HepG2 (cell line): ENCODE data around the gene MAP1B. TPM values are rescaled to one million over a fixed set of nuclear protein-coding genes. Genes with fewer than 3 reads are reported as not detected.

Source experiments
- ATAC-seq: fragments of 200-7000 bp; cut with Tn5 transposase; 3 replicates; pipeline ENCODE4 v1.9.1; 2020; ENCODE audit warnings: mild to moderate bottlenecking, moderate library complexity
- BruUV-seq: library from RNA; stranded (reverse); fragments of 400-500 nt; replicated peaks from 2 replicates; lab custom pipeline; 2021; lab: Mats Ljungman, UMichigan
- CTCF ChIA-PET: fragments of 300-600 bp; formaldehyde crosslinking; extraction: SDS; loops from one replicate; lab custom pipeline; 2021; ENCODE audit warnings: low total read pairs, inconsistent platforms, low intra/inter-chr PET ratio; lab: Yijun Ruan, JAX
- POLR2A ChIA-PET: fragments of 350-600 bp; sonication (Branson Sonifier 250); formaldehyde crosslinking; loops from one replicate; lab custom pipeline; 2020; ENCODE audit warnings: antibody characterized with exemption, inconsistent platforms; lab: Yijun Ruan, JAX
- DNase-seq: peaks from one replicate; pipeline ENCODE4 v3.0.0-alpha.2; 2015; ENCODE audit warnings: low spot score
- FAIRE-seq: peaks from 3 replicates; lab custom pipeline; 2011; peaks lifted over from hg19 to GRCh38; lab: Jason Lieb, UNC
- H2AFZ ChIP-seq: one replicate; pipeline ENCODE4 v1.6.1; 2011; ENCODE audit warnings: low read length, inconsistent platforms
- H3K27ac ChIP-seq: fragments of 300-600 bp; 3 replicates; pipeline ENCODE4 v1.8.0; 2011; ENCODE audit warnings: mixed run types, mild to moderate bottlenecking, mixed read lengths, low read length, inconsistent platforms; ENCODE audit not compliant: insufficient read depth; ENCODE audit errors: extremely low read length
- H3K27me3 ChIP-seq, 2 experiments: fragments of 200-600 bp in 1 of 2; 2 replicates in 1 of 2; 3 replicates in 1 of 2; pipeline versions ENCODE4 v1.6.0 to v1.8.0; 2011; ENCODE audit warnings: low read length in 2 of 2, mild to moderate bottlenecking in 2 of 2, moderate library complexity in 2 of 2, inconsistent platforms in 1 of 2; ENCODE audit not compliant: insufficient read depth in 2 of 2, control insufficient read depth in 1 of 2
- H3K36me3 ChIP-seq, 2 experiments: fragments of 200-600 bp in 1 of 2; replicated peaks in 1 of 2; 2 replicates in 1 of 2; 3 replicates in 1 of 2; pipeline versions ENCODE4 v1.5.1 to v1.8.0; 2011; ENCODE audit warnings: low read length in 2 of 2, inconsistent platforms in 1 of 2; ENCODE audit not compliant: insufficient read depth in 2 of 2, control insufficient read depth in 1 of 2
- H3K4me1 ChIP-seq: 2 replicates; pipeline ENCODE4 v1.5.1; 2012; ENCODE audit warnings: low read length, inconsistent platforms; ENCODE audit not compliant: insufficient read depth
- H3K4me2 ChIP-seq: 2 replicates; pipeline ENCODE4 v1.6.0; 2011; ENCODE audit warnings: low read depth, low read length, inconsistent platforms
- H3K4me3 ChIP-seq, 3 experiments: fragments of 200-600 bp in 1 of 3; sonication (generic), shearing (Covaris generic) in 1 of 3; replicated peaks in 1 of 3; 2 replicates each; pipeline ENCODE4 v1.5.1; 2011 to 2016; ENCODE audit warnings: low read length in 3 of 3, inconsistent platforms in 2 of 3, low read depth in 2 of 3, mild to moderate bottlenecking in 2 of 3, control low read depth in 1 of 3, mixed read lengths in 1 of 3; ENCODE audit not compliant: insufficient read depth in 1 of 3
- H3K79me2 ChIP-seq: one replicate; pipeline ENCODE4 v1.6.1; 2011; ENCODE audit warnings: low read length, inconsistent platforms; ENCODE audit not compliant: insufficient read depth
- H3K9ac ChIP-seq: 2 replicates; pipeline ENCODE4 v1.6.0; 2011; ENCODE audit warnings: mild to moderate bottlenecking, low read depth, low read length, inconsistent platforms; ENCODE audit not compliant: insufficient read depth
- H3K9me3 ChIP-seq: 2 replicates; pipeline ENCODE4 v1.5.1; 2012; ENCODE audit warnings: mild to moderate bottlenecking, low read length
- H4K20me1 ChIP-seq: 2 replicates; pipeline ENCODE4 v1.6.0; 2011; ENCODE audit warnings: inconsistent platforms, mild to moderate bottlenecking, low read length, moderate library complexity; ENCODE audit not compliant: insufficient read depth
- AKNA ChIP-seq: sonication (generic); formaldehyde crosslinking; IDR thresholded peaks from 2 replicates; pipeline ENCODE4 v1.4.0; 2020; ENCODE audit warnings: missing genetic modification reagents, borderline replicate concordance
- CERS6 ChIP-seq: sonication (generic); formaldehyde crosslinking; IDR thresholded peaks from 2 replicates; pipeline ENCODE4 v1.5.0; 2020; ENCODE audit warnings: missing genetic modification reagents
- GTF3A ChIP-seq: sonication (generic); formaldehyde crosslinking; conservative IDR thresholded peaks from 2 replicates; pipeline ENCODE4 v1.4.0; 2020; ENCODE audit warnings: mild to moderate bottlenecking, missing genetic modification reagents
- KAT7 ChIP-seq: IDR thresholded peaks from 2 replicates; pipeline ENCODE4 v1.6.1; 2018; ENCODE audit warnings: borderline replicate concordance, missing compliant biosample characterization
- NFIB ChIP-seq: sonication (generic); formaldehyde crosslinking; IDR thresholded peaks from 2 replicates; pipeline ENCODE4 v1.9.0; 2021; ENCODE audit warnings: missing genetic modification reagents, mild to moderate bottlenecking, borderline replicate concordance
- SRSF9 ChIP-seq: fragments of 200-400 bp; formaldehyde crosslinking; IDR thresholded peaks from 2 replicates; pipeline ENCODE4 v1.6.1; 2018; ENCODE audit warnings: borderline replicate concordance, mild to moderate bottlenecking, low read depth, low read length; ENCODE audit not compliant: insufficient read depth, poor library complexity, severe bottlenecking
- TBX3 ChIP-seq: fragments of 450-650 bp; IDR thresholded peaks from 2 replicates; pipeline ENCODE4 v1.6.1; 2017; ENCODE audit warnings: antibody characterized with exemption, mild to moderate bottlenecking, inconsistent platforms, borderline replicate concordance
- ZNF280B ChIP-seq: sonication (generic); formaldehyde crosslinking; IDR thresholded peaks from 2 replicates; pipeline ENCODE4 v1.5.0; 2020; ENCODE audit warnings: missing genetic modification reagents, mild to moderate bottlenecking, borderline replicate concordance
- ZNF331 ChIP-seq: sonication (generic); formaldehyde crosslinking; IDR thresholded peaks from 2 replicates; pipeline ENCODE4 v1.4.0; 2020; ENCODE audit warnings: missing genetic modification reagents
- ZNF33B ChIP-seq: sonication (generic); formaldehyde crosslinking; IDR thresholded peaks from 2 replicates; pipeline ENCODE4 v1.5.1; 2020; ENCODE audit warnings: mild to moderate bottlenecking, missing genetic modification reagents
- ZNF556 ChIP-seq: sonication (generic); formaldehyde crosslinking; IDR thresholded peaks from 2 replicates; pipeline ENCODE4 v1.4.0; 2020; ENCODE audit warnings: mild to moderate bottlenecking, missing genetic modification reagents, borderline replicate concordance
- ZNF597 ChIP-seq: sonication (generic); formaldehyde crosslinking; IDR thresholded peaks from 2 replicates; pipeline ENCODE4 v1.5.0; 2020; ENCODE audit warnings: missing genetic modification reagents
- WGBS: methylation state at CpG from one replicate; pipeline ENCODE4 v1.1.6; 2017; ENCODE audit warnings: low lambda C conversion rate; 5-methylcytosine and 5-hydroxymethylcytosine counted together
- in situ Hi-C: cut with HindIII; loops from 2 replicates; pipeline ENCODE4 v1.10.0; 2017; ENCODE audit warnings: low pct_unique_long_range_greater_than_20kb; ENCODE audit not compliant: extremely low pct_ligation_motif_present
- intact Hi-C: fragments of 100-400 bp; cut with micrococcal nuclease; formaldehyde crosslinking; loops from one replicate; pipeline ENCODE4 v1.10.0; 2022; ENCODE audit not compliant: unreplicated experiment
- polyA plus RNA-seq, 8 experiments: library from polyadenylated mRNA; depleted of rRNA in 3 of 8; stranded (reverse) in 7 of 8; unstranded in 1 of 8; fragments of >200 nt; fragmentation: Illumina TruSeq in 4 of 8; extraction: Trizol in 4 of 8; gene quantifications; 2 replicates each; pipeline versions ENCODE4 v1.2.1 to v1.2.3, GENCODE V29; 2011 to 2016; ENCODE audit warnings: low read depth in 4 of 8, missing spikeins in 1 of 8, mixed read lengths in 1 of 8; ENCODE audit not compliant: insufficient read depth in 1 of 8
- total RNA-seq, 5 experiments: library from RNA; depleted of rRNA; stranded (reverse); fragments of >200 nt; fragmentation: Illumina TruSeq; extraction: Trizol; gene quantifications; 2 replicates each; pipeline ENCODE4 v1.2.3, GENCODE V29; 2016; ENCODE audit warnings: low read depth in 1 of 5

MAP1B gene
- total and polyA plus RNA-seq, 2 of the 13 experiments (the other 11 are each of a cell fraction or from before 2014, with no cell fraction given), result 3.3 to 6.2 TPM

- Histone ChIP-seq H3K27ac (no peak overlapping the region), H3K27me3 (no peaks in the 10 kb centered on the region), H3K36me3 (0 out of 5 replicates have a peak, but pooled peaks cover 0 to 4% of the 10 kb centered on the region in 2 experiments), H3K4me1 (no peaks in the 10 kb centered on the region), H3K4me2 (no peak overlapping the region), H3K79me2 (no peaks in the 10 kb centered on the region), H4K20me1 (no peaks in the 10 kb centered on the region), H3K9ac (no peak overlapping the region), H3K9me3 (no peaks in the 10 kb centered on the region), H2AFZ (no peak overlapping the region)
- BruUV-seq, result no TSS peak
- 93% methylated on average over 6 of the region's 6 CpGs for WGBS
- ATAC-seq, result no peak
- no peak for DNase-seq
- intact Hi-C loops, result no loop called here
- TF ChIP-seq KAT7 (CRISPR knock-in tag) (no peak), TBX3 (no peak), SRSF9 (no peak), GTF3A (CRISPR knock-in tag) (no peak), ZNF597 (no peak), NFIB (CRISPR knock-in tag) (no peak), ZNF280B (CRISPR knock-in tag) (no peak), CERS6 (CRISPR knock-in tag) (no peak), ZNF331 (CRISPR knock-in tag) (no peak), AKNA (no peak), ZNF556 (CRISPR knock-in tag) (no peak), ZNF33B (CRISPR knock-in tag) (no peak)
- TF ChIP-seq, all 625 proteins: peak for 0
- FAIRE-seq, result no peak
- CTCF ChIA-PET, result no interaction called here
- in situ Hi-C loops, result no loop called here
- no peak overlapping the region for H3K4me3 ChIP-seq
- POLR2A ChIA-PET, result no interaction called here
Observed at GRCh38 chr5:72194846-72195245, 87.6 kb downstream of the MAP1B start.
